ENCODE results near the gene GPR153. TPM values are rescaled to one million over a fixed set of nuclear protein-coding genes. Genes with fewer than 3 reads are reported as not detected.

GPR153 gene
- total and polyA plus RNA-seq, 2 of the 8 experiments (the other 6 are each of a cell fraction or from before 2014, with no cell fraction given): 5.7 to 8.1 TPM

- Histone ChIP-seq H3K9me3 (ENCODE audit: insufficient read depth in 2 of 2, low read depth in 1 of 2, low read length in 1 of 2) (no peaks in the 10 kb centered on the region), H2BK12ac (ENCODE audit: low read depth, low read length) (no peak overlapping the region), H3K23me2 (ENCODE audit: low read depth, low read length) (peaks cover 10% of the 10 kb centered on the region; the same call in 1 of the 2 replicates), H2AFZ (ENCODE audit: low read length) (no peak overlapping the region), H3K23ac (ENCODE audit: insufficient read length) (no peak overlapping the region), H3K4me3 (ENCODE audit: extremely low read depth in 1 of 4, insufficient read depth in 2 of 4, low read depth in 3 of 4, low read length in 4 of 4) (no peak overlapping the region), H3K56ac (replicated peaks; ENCODE audit: insufficient read length, low read depth, low read length) (no peak overlapping the region), H3K9ac (replicated peaks in 1 of 4; ENCODE audit: extremely low read depth in 1 of 4, low read depth in 3 of 4, low read length in 3 of 4) (no peak overlapping the region), H4K5ac (ENCODE audit: insufficient read length, low read depth, low read length) (no peak overlapping the region), H3K79me2 (ENCODE audit: control insufficient read depth in 1 of 2, insufficient read depth in 2 of 2, low read length in 2 of 2) (no peaks in the 10 kb centered on the region), H4K20me1 (replicated peaks in 1 of 2; ENCODE audit: control insufficient read depth in 1 of 2, insufficient read depth in 2 of 2, low read length in 2 of 2) (peaks cover 0 to 7% of the 10 kb centered on the region in 2 experiments), H2BK15ac (ENCODE audit: low read length) (no peak overlapping the region), H3K4me1 (replicated peaks in 1 of 4; ENCODE audit: control insufficient read depth in 3 of 4, insufficient read depth in 4 of 4, low read length in 3 of 4) (peaks cover 0 to 29% (median 22%) of the 10 kb centered on the region in 4 experiments; a peak in 6 of 7 replicates), H3K18ac (ENCODE audit: extremely low read depth, low read length) (no peak overlapping the region), H2BK5ac (ENCODE audit: low read depth, low read length) (no peak overlapping the region), H3K4ac (replicated peaks; ENCODE audit: insufficient read length, low read depth, low read length) (no peak overlapping the region), H3K27ac (ENCODE audit: low read depth, low read length) (no peak overlapping the region), H4K8ac (ENCODE audit: extremely low read depth, insufficient read depth, low read length) (no peak overlapping the region), H3K27me3 (replicated peaks in 1 of 4; ENCODE audit: control insufficient read depth in 3 of 4, extremely low read depth in 1 of 4, insufficient read depth in 3 of 4, low read length in 3 of 4) (peaks cover 1 to 31% (median 20%) of the 10 kb centered on the region in 4 experiments), H3K14ac (ENCODE audit: insufficient read length) (no peak overlapping the region), H3K4me2 (ENCODE audit: insufficient read depth in 1 of 2, low read depth in 2 of 2, low read length in 2 of 2) (no peak overlapping the region), H2BK120ac (replicated peaks; ENCODE audit: low read depth, low read length) (no peak overlapping the region), H4K91ac (replicated peaks; ENCODE audit: insufficient read length, low read length) (no peak overlapping the region), H3K36me3 (ENCODE audit: control insufficient read depth in 2 of 4, insufficient read depth in 4 of 4, low read length in 3 of 4) (no peaks in the 10 kb centered on the region), H2AK5ac (ENCODE audit: low read depth, low read length) (no peak overlapping the region), H2BK20ac (ENCODE audit: low read length) (no peak overlapping the region), H3K79me1 (ENCODE audit: low read depth, low read length) (no peaks in the 10 kb centered on the region)
- POLR2A ChIA-PET (ENCODE audit: partially characterized antibody): interaction anchor here (0.9 to 4.0 kb wide), 9 partner anchors 8 to 34 kb away, joined by 3 to 28 read pairs (median 4); no protein-coding TSS in a partner anchor
- no peak for FAIRE-seq
- CTCF ChIA-PET (ENCODE audit: partially characterized antibody): interaction anchor here (0.6 to 17.1 kb wide), 7 partner anchors 10 to 229 kb away, joined by 3 to 353 read pairs (median 4); partner anchors contain the start of genes HES3 and ICMT
- no peak for DNase-seq (ENCODE audit: low read depth in 1 of 2, low spot score in 2 of 2)
- TF ChIP-seq BRCA1 (IDR thresholded peaks at IDR 0.05; ENCODE audit: low read depth, low read length) (no peak), KDM4A (IDR thresholded peaks at IDR 0.05; ENCODE audit: low read depth, low read length, severe bottlenecking) (no peak), TBP (IDR thresholded peaks at IDR 0.05; ENCODE audit: low read depth, low read length) (no peak), EP300 (IDR thresholded peaks at IDR 0.05; ENCODE audit: borderline replicate concordance in 1 of 2, low read depth in 2 of 2, low read length in 2 of 2) (no peak), CBX8 (IDR thresholded peaks at IDR 0.05; ENCODE audit: borderline replicate concordance, low read depth, low read length) (no peak), HDAC2 (IDR thresholded peaks at IDR 0.05; ENCODE audit: borderline replicate concordance in 1 of 2, low read depth in 2 of 2, low read length in 2 of 2) (no peak), USF2 (IDR thresholded peaks at IDR 0.05; ENCODE audit: low read length) (no peak), JUN (IDR thresholded peaks at IDR 0.05; ENCODE audit: low read depth, low read length) (no peak), RFX5 (IDR thresholded peaks at IDR 0.05; ENCODE audit: borderline replicate concordance, low read depth, low read length) (no peak), RNF2 (IDR thresholded peaks at IDR 0.05; ENCODE audit: borderline replicate concordance, low read depth, low read length, missing control alignments, poor library complexity, severe bottlenecking) (no peak)
- WGBS, 2 experiments (ENCODE audit: extremely low coverage in 1 of 2, insufficient coverage in 1 of 2, insufficient read length in 1 of 2, insufficient replicate concordance in 2 of 2, low coverage in 1 of 2, low lambda C conversion rate in 2 of 2, missing lambda C conversion rate in 1 of 2): 91% methylated on average over 20 of the region's 20 CpGs; no CpG with 5 or more reads in 1 of the 2 experiments
Observed at GRCh38 chr1:6212193-6212959, 48.5 kb downstream of the GPR153 start.

Measured in H1 (cell line).